NCI-H187 treated with DMSO at 0.1 percent for 48 hours (cell line): Measurements from ENCODE around the gene SKI.
"Not testable (repeated sequence)": the region's sequence is repeated elsewhere in the genome, so short reads cannot be mapped to it uniquely, and the experiment has no call there.

Experiments
- DNase-seq: peaks from one replicate; lab custom pipeline; 2025; lab: John Stamatoyannopoulos, UW

SKI gene

GRCh38 chr1:2247045-2247394, 18.9 kb downstream of the SKI start:
- not testable (repeated sequence) for DNase-seq

GRCh38 chr1:2247760-2248126, 19.6 kb downstream of the SKI start:
- DNase-seq = no peak

- no peak for DNase-seq
These were observed 20.2 kb downstream of the SKI start for GRCh38 chr1:2248127-2248826.

- no peak for DNase-seq
These were observed 20.9 kb downstream of the SKI start for GRCh38 chr1:2248854-2249558.

GRCh38 chr1:2249559-2249906, 21.4 kb downstream of the SKI start:
- DNase-seq = no peak

- DNase-seq = no peak
These were observed 22.7 kb downstream of the SKI start for GRCh38 chr1:2250721-2251281.

GRCh38 chr1:2251363-2251762, 23.2 kb downstream of the SKI start:
- DNase-seq = no peak

- no peak for DNase-seq
These were observed 23.7 kb downstream of the SKI start for GRCh38 chr1:2251786-2252185.

- DNase-seq = no peak
These were observed 24.3 kb downstream of the SKI start for GRCh38 chr1:2252423-2252822.

GRCh38 chr1:2253036-2253796, 25.1 kb downstream of the SKI start:
- no peak for DNase-seq

- no peak for DNase-seq
These were observed 25.8 kb downstream of the SKI start for GRCh38 chr1:2253797-2254480.

- DNase-seq = no peak
These were observed 26.9 kb downstream of the SKI start for GRCh38 chr1:2255047-2255419.

- no peak for DNase-seq
These were observed 27.6 kb downstream of the SKI start for GRCh38 chr1:2255420-2256369.

GRCh38 chr1:2256435-2257244, 28.5 kb downstream of the SKI start:
- DNase-seq = no peak

- DNase-seq = no peak
These were observed 29.1 kb downstream of the SKI start for GRCh38 chr1:2257245-2257627.

GRCh38 chr1:2258122-2258681, 30.1 kb downstream of the SKI start:
- DNase-seq = no peak

- DNase-seq = no peak
These were observed 30.9 kb downstream of the SKI start for GRCh38 chr1:2258996-2259395.

GRCh38 chr1:2259668-2260402, 31.7 kb downstream of the SKI start:
- DNase-seq = no peak

GRCh38 chr1:2260470-2260869, 32.4 kb downstream of the SKI start:
- DNase-seq = not testable (repeated sequence)
